BE2C (cell line): ENCODE data around the gene DHRS2.

Experiments
- DNase-seq: peaks from one replicate; pipeline ENCODE4 v3.0.0-alpha.2; 2020
- H3K27me3 ChIP-seq: fragments of 250-450 bp; sonication (Bioruptor Pico); 2 replicates; pipeline ENCODE4 v1.5.1; 2020; ENCODE audit warnings: mild to moderate bottlenecking
- H3K36me3 ChIP-seq: fragments of 250-450 bp; sonication (Bioruptor Pico); 2 replicates; pipeline ENCODE4 v1.5.1; 2020; ENCODE audit warnings: mild to moderate bottlenecking
- H3K4me1 ChIP-seq: fragments of 250-450 bp; sonication (Bioruptor Pico); 2 replicates; pipeline ENCODE4 v1.5.1; 2020
- H3K4me3 ChIP-seq: 2 replicates; pipeline ENCODE4 v1.5.1; 2011; ENCODE audit warnings: low read depth, low read length
- H3K9me3 ChIP-seq: fragments of 250-450 bp; sonication (Bioruptor Pico); 2 replicates; pipeline ENCODE4 v1.5.1; 2020
- CTCF ChIP-seq: IDR thresholded peaks from 2 replicates; pipeline ENCODE4 v1.5.1; 2012; ENCODE audit warnings: mild to moderate bottlenecking, low read depth, low read length

The DHRS2 gene

GRCh38 chr14:23644919-23645336 is 8.8 kb downstream of the DHRS2 start:
- Histone ChIP-seq H3K27me3 (no peaks in the 10 kb centered on the region), H3K4me3 (no peak overlapping the region), H3K9me3 (no peaks in the 10 kb centered on the region), H3K36me3 (no peaks in the 10 kb centered on the region), H3K4me1 (no peaks in the 10 kb centered on the region)
- no peak for TF ChIP-seq CTCF
- no peak for DNase-seq

GRCh38 chr14:23645504-23645811 is 9.3 kb downstream of the DHRS2 start:
- Histone ChIP-seq H3K36me3 (no peaks in the 10 kb centered on the region), H3K27me3 (no peaks in the 10 kb centered on the region), H3K4me3 (no peak overlapping the region), H3K4me1 (no peaks in the 10 kb centered on the region), H3K9me3 (no peaks in the 10 kb centered on the region)
- TF ChIP-seq CTCF: no peak
- no peak for DNase-seq

GRCh38 chr14:23645812-23646647 is 9.9 kb downstream of the DHRS2 start:
- no peak for DNase-seq

GRCh38 chr14:23646648-23647549 is 10.7 kb downstream of the DHRS2 start:
- Histone ChIP-seq H3K4me1 (no peaks in the 10 kb centered on the region), H3K4me3 (no peak overlapping the region), H3K27me3 (no peaks in the 10 kb centered on the region), H3K36me3 (no peaks in the 10 kb centered on the region), H3K9me3 (no peaks in the 10 kb centered on the region)
- no peak for DNase-seq
- no peak for TF ChIP-seq CTCF

More at GRCh38 chr14:23645812-23646647, 9.9 kb downstream of the DHRS2 start:
- Histone ChIP-seq H3K27me3 (no peaks in the 10 kb centered on the region), H3K4me3 (no peak overlapping the region), H3K36me3 (no peaks in the 10 kb centered on the region), H3K9me3 (no peaks in the 10 kb centered on the region), H3K4me1 (no peaks in the 10 kb centered on the region)
- TF ChIP-seq CTCF: no peak

GRCh38 chr14:23647619-23648018 is 11.5 kb downstream of the DHRS2 start:
- DNase-seq: no peak
- H3K4me3 ChIP-seq: no peak overlapping the region
- TF ChIP-seq CTCF: no peak

More at GRCh38 chr14:23647619-23648018, 11.5 kb downstream of the DHRS2 start:
- no peaks in the 10 kb centered on the region for H3K27me3 ChIP-seq
- H3K4me1 ChIP-seq: no peaks in the 10 kb centered on the region
- no peaks in the 10 kb centered on the region for H3K9me3 ChIP-seq
- H3K36me3 ChIP-seq: no peaks in the 10 kb centered on the region
